Mesodermal cell (in vitro differentiated cells): Measurements from ENCODE around the gene HES3.
"Not testable (repeated sequence)": the region's sequence is repeated elsewhere in the genome, so short reads cannot be mapped to it uniquely, and the experiment has no call there.

Source experiments
- H3K27ac ChIP-seq: 2 replicates; pipeline ENCODE4 v1.7.0; 2013; ENCODE audit warnings: mild to moderate bottlenecking, low read depth, low read length, moderate library complexity; ENCODE audit not compliant: severe bottlenecking
- H3K36me3 ChIP-seq: 2 replicates; pipeline ENCODE4 v1.7.1; 2013; ENCODE audit warnings: mild to moderate bottlenecking, low read length, moderate library complexity; ENCODE audit not compliant: control insufficient read depth, insufficient read depth
- H3K4me1 ChIP-seq: one replicate; pipeline ENCODE4 v1.7.1; 2013; ENCODE audit warnings: mild to moderate bottlenecking, low read length; ENCODE audit not compliant: insufficient read depth, control insufficient read depth, poor library complexity, severe bottlenecking
- H3K4me3 ChIP-seq: 2 replicates; pipeline ENCODE4 v1.7.0; 2013; ENCODE audit warnings: low read length, control low read depth, mild to moderate bottlenecking; ENCODE audit not compliant: insufficient read depth, poor library complexity, severe bottlenecking; ENCODE audit errors: extremely low read depth
- H3K9me3 ChIP-seq: 2 replicates; pipeline ENCODE4 v1.7.1; 2013; ENCODE audit warnings: mild to moderate bottlenecking, low read length, moderate library complexity; ENCODE audit not compliant: control insufficient read depth
- WGBS, 2 experiments: methylation state at CpG; one replicate each; pipeline ENCODE4 v1.1.5; 2013; ENCODE audit warnings: missing lambda C conversion rate in 2 of 2; ENCODE audit not compliant: insufficient coverage in 2 of 2; 5-methylcytosine and 5-hydroxymethylcytosine counted together

HES3 gene

GRCh38 chr1:6207921-6208320 is 36.1 kb upstream of the HES3 start:
- H3K4me3 ChIP-seq: no peak overlapping the region
- no peaks in the 10 kb centered on the region for H3K9me3 ChIP-seq
- H3K36me3 ChIP-seq: no peaks in the 10 kb centered on the region
- WGBS, 2 experiments: 93% methylated on average over 7 to 8 of the region's 10 CpGs
- peaks cover 10% of the 10 kb centered on the region for H3K4me1 ChIP-seq
- no peak overlapping the region for H3K27ac ChIP-seq

DNA sequence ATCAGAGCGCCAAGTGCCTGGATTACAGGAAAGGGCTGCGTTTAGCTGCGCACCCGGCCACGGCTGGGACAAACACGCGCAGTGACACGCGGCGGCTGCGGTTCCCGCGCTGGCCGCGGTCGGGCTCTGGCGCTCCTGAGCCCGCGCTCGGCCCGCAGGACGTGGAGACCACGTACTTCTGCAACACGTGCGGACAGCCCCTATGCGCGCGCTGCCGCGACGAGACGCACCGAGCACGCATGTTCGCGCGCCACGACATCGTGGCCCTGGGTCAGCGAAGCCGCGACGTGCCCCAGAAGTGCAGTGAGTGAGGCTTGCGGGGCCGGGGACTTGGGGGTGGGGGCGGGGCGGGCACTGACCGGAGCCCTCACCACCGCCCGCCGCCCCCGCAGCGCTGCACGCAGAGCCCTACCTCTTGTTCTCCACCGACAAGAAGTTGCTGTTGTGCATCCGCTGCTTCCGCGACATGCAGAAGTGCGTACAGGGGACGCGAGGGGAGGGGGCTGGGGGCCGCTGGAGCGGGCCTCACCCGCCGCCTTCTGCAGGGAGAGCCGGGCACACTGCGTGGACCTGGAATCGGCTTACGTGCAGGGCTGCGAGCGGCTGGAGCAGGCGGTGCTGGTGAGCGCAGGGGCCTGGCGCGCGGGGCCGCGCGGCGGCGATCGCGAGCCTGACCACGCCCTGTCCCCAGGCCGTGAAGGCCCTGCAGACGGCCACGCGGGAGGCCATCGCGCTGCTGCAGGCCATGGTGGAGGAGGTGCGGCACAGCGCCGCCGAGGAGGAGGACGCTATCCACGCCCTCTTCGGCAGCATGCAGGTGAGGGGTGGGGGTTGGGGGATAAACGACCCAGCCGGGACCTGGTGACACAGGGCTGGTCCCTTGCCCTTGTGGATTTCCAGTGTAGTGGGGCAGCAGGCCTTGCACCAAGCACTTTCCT is 35.0 kb upstream of the HES3 start:
- no peak overlapping the region for H3K27ac ChIP-seq
- H3K4me1 ChIP-seq: peaks cover 10% of the 10 kb centered on the region
- no peaks in the 10 kb centered on the region for H3K36me3 ChIP-seq
- no peaks in the 10 kb centered on the region for H3K9me3 ChIP-seq
- 7 to 8% methylated on average over 66 to 85 of the region's 99 CpGs for WGBS, 2 experiments
- peak overlapping the region; percentile 30 for H3K4me3 ChIP-seq

- Histone ChIP-seq H3K36me3 (no peaks in the 10 kb centered on the region), H3K9me3 (no peaks in the 10 kb centered on the region), H3K4me1 (peaks cover 8% of the 10 kb centered on the region), H3K27ac (no peak overlapping the region), H3K4me3 (peak overlapping the region; percentile 30)
- 81 to 83% methylated on average over 11 to 12 of the region's 17 CpGs for whole genome bisulfite sequencing, 2 experiments
Measured at GRCh38 chr1:6209661-6210580, 34.1 kb upstream of the HES3 start.

DNA sequence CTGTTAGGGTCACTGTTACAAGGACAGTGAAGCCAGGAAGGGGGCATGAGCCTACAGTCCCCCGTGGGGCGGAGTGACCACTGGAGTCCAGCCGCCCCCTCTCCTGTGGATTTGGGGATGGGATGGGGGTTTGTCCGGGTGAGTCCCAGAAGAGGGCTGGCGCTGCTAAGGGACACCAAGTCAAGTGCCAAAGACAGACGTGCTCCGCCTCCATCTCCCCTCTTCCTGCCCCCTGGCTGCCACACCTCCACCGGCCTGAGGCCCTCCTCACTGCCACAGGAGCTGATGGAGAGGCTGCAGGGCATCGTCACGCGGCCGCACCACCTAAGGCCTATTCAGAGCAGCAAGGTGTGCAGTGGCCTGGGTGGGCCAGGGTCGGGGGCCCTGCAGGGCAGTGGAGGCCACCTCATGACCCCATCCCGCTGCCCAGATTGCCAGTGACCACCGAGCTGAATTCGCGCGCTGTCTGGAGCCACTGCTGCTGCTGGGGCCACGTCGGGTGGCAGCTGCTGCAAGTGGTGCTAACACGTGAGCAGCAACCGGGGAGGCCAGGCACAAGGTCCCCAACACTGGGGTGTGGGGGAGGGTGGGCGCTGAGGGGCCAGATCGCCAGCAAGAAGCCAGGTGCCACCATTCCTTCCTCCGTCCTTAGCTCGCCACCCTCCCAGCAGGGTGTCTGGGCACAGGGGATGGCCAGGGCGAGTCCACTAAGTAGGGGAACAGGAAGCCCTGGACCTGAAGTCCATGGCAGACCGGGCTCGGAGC is 33.2 kb upstream of the HES3 start:
- Histone ChIP-seq H3K36me3 (no peaks in the 10 kb centered on the region), H3K27ac (no peak overlapping the region), H3K4me1 (peaks cover 7% of the 10 kb centered on the region), H3K4me3 (no peak overlapping the region), H3K9me3 (no peaks in the 10 kb centered on the region)
- WGBS, 2 experiments: 88 to 91% methylated on average over 12 to 17 of the region's 29 CpGs

DNA sequence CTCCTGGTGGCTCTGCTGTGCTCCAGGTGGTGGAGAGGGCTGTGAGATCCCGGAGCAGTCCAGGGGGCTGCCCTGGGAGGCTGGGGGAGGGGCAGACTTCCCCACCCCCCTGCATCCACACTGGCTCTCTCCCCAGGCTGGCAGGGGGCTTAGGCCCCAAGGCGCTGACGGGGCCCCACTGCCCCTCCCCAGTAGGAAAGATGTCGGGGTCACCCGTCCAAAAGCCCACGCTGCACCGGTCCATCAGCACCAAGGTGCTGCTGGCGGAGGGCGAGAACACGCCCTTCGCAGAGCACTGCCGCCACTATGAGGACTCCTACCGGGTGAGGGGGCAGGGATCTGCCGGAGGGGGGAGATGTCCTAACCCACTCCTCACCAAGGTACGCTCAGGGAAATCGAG is 32.2 kb upstream of the HES3 start:
- no peaks in the 10 kb centered on the region for H3K9me3 ChIP-seq
- peaks cover 5% of the 10 kb centered on the region for H3K4me1 ChIP-seq
- no peak overlapping the region for H3K27ac ChIP-seq
- WGBS, 2 experiments: 92 to 95% methylated on average over 7 to 10 of the region's 16 CpGs
- no peaks in the 10 kb centered on the region for H3K36me3 ChIP-seq
- no peak overlapping the region for H3K4me3 ChIP-seq

DNA sequence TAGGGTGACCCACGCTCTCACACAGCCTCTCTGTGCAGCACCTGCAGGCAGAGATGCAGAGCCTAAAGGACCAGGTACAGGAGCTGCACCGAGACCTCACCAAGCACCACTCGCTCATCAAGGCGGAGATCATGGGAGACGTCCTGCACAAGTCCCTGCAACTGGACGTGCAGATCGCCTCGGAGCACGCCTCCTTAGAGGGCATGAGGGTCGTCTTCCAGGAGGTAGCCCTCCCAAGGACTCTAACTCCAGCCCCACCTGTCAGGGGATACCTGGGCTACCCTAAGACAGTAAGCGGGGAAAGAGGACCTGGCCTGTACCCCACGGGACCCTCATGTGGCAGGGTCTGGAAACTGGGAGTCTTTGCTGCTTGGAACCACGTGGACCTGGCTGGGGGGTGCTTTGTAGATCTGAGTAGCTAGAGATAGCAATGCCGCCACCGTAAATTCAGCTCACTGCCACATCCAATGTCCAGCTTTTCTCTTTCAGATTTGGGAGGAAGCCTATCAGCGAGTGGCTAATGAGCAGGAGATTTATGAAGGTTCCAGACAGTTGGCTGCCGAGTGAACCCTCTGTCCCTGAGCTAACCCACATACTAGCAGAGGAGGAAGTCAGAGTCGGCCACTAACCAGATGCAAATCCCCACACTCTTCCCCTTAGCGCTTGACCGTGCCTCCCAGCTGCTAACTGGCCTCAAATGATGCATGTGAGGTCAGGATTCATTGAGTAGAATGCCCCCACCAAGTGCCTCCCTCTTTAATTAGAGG is 31.6 kb upstream of the HES3 start:
- Histone ChIP-seq H3K4me3 (no peak overlapping the region), H3K36me3 (no peaks in the 10 kb centered on the region), H3K27ac (no peak overlapping the region), H3K4me1 (no peaks in the 10 kb centered on the region), H3K9me3 (no peaks in the 10 kb centered on the region)
- 96% methylated on average over 9 to 14 of the region's 20 CpGs for WGBS, 2 experiments

- Histone ChIP-seq H3K36me3 (peaks cover 28% of the 10 kb centered on the region), H3K4me1 (no peaks in the 10 kb centered on the region), H3K4me3 (no peak overlapping the region), H3K9me3 (no peaks in the 10 kb centered on the region), H3K27ac (no peak overlapping the region)
- WGBS, 2 experiments: 92 to 97% methylated on average over 16 of the region's 16 CpGs
Measured at GRCh38 chr1:6218375-6219164, 25.4 kb upstream of the HES3 start.

- H3K4me1 ChIP-seq, H3K27ac ChIP-seq, H3K4me3 ChIP-seq, H3K9me3 ChIP-seq: not testable (repeated sequence)
- peaks cover 39% of the 10 kb centered on the region for H3K36me3 ChIP-seq
- WGBS, 2 experiments: 94 to 96% methylated on average over 6 to 7 of the region's 11 CpGs
Measured at GRCh38 chr1:6219641-6220040, 24.3 kb upstream of the HES3 start.

- Histone ChIP-seq H3K4me1 (no peaks in the 10 kb centered on the region), H3K4me3 (no peak overlapping the region), H3K9me3 (no peaks in the 10 kb centered on the region), H3K27ac (no peak overlapping the region), H3K36me3 (peaks cover 45% of the 10 kb centered on the region)
- WGBS, 2 experiments: 93 to 94% methylated on average over 8 of the region's 8 CpGs
Measured at GRCh38 chr1:6220236-6220635, 23.7 kb upstream of the HES3 start.
